Ishikawa (cell line): ENCODE data around the gene DEPDC5.

Experiments used
- EGR1 ChIP-seq: IDR thresholded peaks from 2 replicates; pipeline ENCODE4 v1.6.1; 2012
- EP300 ChIP-seq: IDR thresholded peaks from 2 replicates; pipeline ENCODE4 v1.6.1; 2012; ENCODE audit warnings: borderline replicate concordance
- TCF12 ChIP-seq: IDR thresholded peaks from 2 replicates; pipeline ENCODE4 v1.6.1; 2012; ENCODE audit warnings: low read depth
- TEAD4 ChIP-seq: IDR thresholded peaks from 2 replicates; pipeline ENCODE4 v1.6.1; 2012
- YY1 ChIP-seq: IDR thresholded peaks from 2 replicates; pipeline ENCODE4 v1.6.1; 2012; ENCODE audit warnings: low read depth
- ZBTB7A ChIP-seq: IDR thresholded peaks from 2 replicates; pipeline ENCODE4 v1.6.1; 2012; ENCODE audit warnings: low read depth
- TF ChIP-seq, protein P1 (sequence below): IDR thresholded peaks from 2 replicates; pipeline ENCODE4 v1.6.1; 2012
- TF ChIP-seq, protein P2 (sequence below): IDR thresholded peaks from 2 replicates; pipeline ENCODE4 v1.6.1; 2012; ENCODE audit warnings: low read depth, mild to moderate bottlenecking

DNA sequence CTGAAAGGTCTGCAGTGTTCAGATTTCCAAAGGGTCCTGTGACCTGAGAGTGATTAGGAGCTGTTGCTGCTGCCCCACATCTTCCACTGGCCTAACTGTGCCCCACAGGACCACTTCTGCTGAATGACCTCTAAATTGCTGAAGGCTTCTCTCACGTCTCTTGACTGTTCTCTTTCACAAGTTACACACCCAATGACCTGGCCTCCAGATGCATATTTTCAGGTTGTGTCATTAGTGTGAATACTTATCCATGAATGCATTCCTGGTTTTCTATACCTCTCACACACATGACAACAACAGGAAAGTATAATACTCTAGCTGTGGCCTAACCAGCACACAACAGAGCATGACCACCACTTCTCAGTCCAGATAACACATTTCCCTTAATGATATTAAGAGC is 19.3 kb upstream of the DEPDC5 start:
- TF ChIP-seq EP300 (no peak), ZBTB7A (no peak), EGR1 (no peak), TCF12 (no peak), TEAD4 (peak; percentile 40; the same call in 1 of the 2 replicates), YY1 (no peak)
- TF ChIP-seq, protein P1, sequence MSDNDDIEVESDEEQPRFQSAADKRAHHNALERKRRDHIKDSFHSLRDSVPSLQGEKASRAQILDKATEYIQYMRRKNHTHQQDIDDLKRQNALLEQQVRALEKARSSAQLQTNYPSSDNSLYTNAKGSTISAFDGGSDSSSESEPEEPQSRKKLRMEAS: no peak
- TF ChIP-seq, protein P2, sequence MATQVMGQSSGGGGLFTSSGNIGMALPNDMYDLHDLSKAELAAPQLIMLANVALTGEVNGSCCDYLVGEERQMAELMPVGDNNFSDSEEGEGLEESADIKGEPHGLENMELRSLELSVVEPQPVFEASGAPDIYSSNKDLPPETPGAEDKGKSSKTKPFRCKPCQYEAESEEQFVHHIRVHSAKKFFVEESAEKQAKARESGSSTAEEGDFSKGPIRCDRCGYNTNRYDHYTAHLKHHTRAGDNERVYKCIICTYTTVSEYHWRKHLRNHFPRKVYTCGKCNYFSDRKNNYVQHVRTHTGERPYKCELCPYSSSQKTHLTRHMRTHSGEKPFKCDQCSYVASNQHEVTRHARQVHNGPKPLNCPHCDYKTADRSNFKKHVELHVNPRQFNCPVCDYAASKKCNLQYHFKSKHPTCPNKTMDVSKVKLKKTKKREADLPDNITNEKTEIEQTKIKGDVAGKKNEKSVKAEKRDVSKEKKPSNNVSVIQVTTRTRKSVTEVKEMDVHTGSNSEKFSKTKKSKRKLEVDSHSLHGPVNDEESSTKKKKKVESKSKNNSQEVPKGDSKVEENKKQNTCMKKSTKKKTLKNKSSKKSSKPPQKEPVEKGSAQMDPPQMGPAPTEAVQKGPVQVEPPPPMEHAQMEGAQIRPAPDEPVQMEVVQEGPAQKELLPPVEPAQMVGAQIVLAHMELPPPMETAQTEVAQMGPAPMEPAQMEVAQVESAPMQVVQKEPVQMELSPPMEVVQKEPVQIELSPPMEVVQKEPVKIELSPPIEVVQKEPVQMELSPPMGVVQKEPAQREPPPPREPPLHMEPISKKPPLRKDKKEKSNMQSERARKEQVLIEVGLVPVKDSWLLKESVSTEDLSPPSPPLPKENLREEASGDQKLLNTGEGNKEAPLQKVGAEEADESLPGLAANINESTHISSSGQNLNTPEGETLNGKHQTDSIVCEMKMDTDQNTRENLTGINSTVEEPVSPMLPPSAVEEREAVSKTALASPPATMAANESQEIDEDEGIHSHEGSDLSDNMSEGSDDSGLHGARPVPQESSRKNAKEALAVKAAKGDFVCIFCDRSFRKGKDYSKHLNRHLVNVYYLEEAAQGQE: no peak
